T-helper 2 cell (primary cell): ENCODE results near the gene WWC1.
A peak's percentile ranks its signal among the peaks of the same experiment; 100 is the strongest.

Experiments used
- DNase-seq, 5 experiments: peaks; one replicate each; pipeline versions ENCODE4 v3.0.0 to v3.0.0-alpha.2; 2012 to 2022

Gene WWC1

DNA sequence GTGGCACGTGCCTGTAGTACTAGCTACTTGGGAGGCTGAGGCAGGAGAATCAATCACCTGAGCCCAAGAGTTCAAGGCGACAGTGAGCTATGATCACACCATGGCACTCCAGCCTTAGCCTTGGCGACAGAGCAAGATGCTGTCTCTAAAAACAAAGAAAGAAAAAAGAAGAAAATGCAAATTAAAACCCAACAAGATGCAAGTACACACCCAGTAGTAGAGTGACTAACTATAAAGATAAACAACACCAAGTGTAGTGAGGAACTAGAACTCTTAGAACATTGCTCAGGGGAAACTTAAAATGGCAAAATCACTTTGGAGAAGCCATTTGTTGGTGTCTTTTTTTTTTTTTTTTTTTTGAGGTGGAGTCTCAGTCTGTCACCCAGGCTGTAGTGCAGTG, 160.1 kb downstream of the WWC1 start:
- no peak for DNase-seq

DNA sequence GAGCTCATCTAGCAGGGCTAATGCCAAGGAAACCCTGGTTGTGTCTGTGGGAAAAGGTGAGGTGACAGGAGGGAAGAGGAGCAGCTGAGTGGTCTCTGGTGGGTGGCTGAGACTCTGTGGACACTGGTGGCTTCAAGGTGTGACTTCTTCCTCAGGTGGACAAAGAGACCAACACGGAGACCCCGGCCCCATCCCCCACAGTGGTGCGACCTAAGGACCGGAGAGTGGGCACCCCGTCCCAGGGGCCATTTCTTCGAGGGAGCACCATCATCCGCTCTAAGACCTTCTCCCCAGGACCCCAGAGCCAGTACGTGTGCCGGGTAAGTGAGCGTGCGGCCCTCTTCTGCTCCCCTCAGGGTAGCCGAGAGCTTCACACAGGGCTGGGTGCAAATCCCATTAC, 163.8 kb downstream of the WWC1 start:
- no peak for DNase-seq

DNA sequence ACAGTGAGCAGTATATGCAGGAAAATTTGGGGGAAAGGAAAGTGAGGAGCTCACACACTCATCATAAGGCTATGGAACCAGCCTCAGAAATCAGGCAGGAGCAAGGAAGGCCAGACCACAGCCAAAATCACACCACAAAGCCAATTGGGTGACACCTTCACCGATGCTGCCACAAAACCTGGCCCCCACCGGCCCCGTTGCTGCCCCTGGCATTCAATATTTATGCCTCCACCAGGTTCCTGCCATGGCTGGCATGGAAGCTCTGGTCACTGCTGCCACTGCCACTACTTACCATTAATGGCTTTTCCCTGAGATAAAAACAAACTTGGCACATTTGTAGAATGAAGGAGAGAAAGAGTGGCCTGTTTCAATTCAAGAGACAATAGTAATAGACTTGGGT, 166.1 kb downstream of the WWC1 start:
- DNase-seq: no peak

DNA sequence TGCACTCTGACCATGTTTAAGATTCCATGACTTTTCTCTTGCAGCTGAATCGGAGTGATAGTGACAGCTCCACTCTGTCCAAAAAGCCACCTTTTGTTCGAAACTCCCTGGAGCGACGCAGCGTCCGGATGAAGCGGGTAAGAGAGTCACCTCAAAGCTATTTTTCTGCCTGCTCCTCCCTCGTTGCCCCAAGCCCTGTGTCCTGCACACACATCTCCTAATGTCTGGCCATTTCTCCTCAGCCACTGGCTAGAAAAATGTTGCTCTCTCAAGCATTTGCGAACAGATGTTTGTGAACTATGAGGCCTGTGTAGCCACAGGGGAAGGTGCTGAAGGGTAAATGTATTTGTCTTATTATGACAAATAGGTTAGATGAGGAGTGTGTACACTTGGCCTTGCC, 169.2 kb downstream of the WWC1 start:
- DNase-seq: no peak

DNA sequence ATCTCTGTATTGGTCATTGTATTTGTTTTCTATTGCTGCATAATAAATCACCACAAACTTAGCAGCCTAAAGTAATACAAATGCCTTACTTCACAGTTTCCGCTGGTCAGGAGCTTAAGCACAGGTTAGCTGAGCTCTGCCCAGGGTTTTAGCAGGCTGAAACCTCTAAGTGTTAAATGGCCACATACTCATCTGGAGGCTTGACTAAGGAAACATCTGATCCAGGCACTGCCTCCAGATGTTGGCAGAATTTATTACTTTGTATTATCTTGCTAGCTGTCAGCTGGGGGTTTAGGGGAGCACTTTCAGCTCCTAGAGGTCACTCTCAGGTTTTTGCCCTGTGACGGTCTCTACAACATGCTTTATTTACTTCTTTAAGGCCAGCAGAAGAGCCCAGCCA, 171.6 kb downstream of the WWC1 start:
- DNase-seq: no peak

DNA sequence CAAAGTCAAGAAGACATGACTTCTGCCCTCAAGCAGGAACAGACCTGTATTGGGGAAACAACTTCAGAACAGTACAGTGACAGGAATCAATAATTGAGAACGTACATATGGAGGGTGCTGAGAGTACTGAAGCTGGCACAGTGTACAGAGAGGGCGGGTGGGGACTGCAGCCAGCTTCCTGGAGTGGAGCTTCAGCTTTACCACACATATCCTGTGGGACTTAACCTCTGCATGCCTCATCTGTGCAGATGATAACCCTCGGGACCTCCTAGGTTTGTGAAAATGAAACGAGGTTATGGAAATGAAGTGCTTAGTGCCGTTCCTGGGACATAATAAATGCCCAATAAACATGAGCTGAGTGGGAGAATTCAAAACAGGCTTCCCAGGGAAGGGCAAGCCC, 172.8 kb downstream of the WWC1 start:
- no peak for DNase-seq

DNA sequence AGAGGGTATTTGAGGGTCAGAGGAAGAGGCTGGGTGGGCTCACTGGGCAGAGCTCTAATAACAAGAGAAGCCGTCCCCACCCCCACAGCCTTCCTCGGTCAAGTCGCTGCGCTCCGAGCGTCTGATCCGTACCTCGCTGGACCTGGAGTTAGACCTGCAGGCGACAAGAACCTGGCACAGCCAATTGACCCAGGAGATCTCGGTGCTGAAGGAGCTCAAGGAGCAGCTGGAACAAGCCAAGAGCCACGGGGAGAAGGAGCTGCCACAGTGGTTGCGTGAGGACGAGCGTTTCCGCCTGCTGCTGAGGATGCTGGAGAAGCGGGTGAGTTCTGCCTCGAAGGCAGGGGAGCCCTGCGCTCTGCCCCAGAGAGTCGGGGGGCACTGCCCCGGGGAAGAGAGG, 173.2 kb downstream of the WWC1 start:
- DNase-seq: no peak

DNA sequence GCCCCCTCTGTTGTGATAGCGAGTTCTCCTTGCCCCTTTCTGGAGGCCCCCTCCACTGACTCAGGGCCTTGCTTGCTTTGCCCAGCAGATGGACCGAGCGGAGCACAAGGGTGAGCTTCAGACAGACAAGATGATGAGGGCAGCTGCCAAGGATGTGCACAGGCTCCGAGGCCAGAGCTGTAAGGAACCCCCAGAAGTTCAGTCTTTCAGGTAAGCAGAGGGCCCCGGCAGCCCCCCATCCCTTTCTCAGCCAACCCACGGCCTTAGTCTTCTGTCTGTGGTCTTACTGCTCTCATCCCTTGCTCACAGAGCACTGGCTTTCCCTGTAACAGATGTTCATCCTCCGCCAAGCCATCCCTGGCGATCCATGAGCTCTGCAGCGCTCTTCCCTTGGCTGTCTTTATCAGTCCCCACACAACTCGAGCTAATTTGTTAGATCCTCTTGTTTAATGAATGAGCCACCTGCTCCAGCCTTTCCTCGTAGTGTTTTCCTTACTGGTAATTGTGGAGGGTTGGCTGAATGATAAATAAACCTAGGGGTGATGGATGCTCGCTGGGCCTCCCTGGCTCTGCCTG, 176.4 kb downstream of the WWC1 start:
- DNase-seq: no peak

DNA sequence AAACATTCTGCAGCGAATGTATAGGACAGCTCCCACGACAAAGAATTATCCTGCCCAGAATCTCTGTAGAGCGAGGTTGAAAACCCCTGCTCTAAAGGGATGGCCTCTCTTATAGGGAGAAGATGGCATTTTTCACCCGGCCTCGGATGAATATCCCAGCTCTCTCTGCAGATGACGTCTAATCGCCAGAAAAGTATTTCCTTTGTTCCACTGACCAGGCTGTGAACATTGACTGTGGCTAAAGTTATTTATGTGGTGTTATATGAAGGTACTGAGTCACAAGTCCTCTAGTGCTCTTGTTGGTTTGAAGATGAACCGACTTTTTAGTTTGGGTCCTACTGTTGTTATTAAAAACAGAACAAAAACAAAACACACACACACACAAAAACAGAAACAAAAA, 177.4 kb downstream of the WWC1 start:
- DNase-seq: no peak

DNA sequence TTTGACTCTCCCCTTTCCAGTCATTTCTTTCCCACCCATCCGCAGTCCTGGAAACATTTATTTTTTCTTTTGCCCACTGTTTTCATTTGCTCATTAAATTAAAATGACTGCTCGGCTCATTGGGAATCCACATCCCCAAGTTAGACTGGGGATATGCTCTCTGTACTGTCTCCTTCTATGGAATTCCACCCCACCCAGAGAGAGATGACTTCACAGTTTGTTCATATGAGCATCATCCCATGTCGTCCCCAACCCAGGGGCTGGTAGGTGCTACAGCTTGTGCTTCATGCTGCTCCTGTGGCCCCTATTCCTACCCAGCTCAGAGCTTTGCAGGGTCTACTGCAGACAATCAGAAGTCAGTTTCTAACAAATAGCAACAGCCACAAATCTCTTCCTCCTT, 178.4 kb downstream of the WWC1 start:
- no peak for DNase-seq

DNA sequence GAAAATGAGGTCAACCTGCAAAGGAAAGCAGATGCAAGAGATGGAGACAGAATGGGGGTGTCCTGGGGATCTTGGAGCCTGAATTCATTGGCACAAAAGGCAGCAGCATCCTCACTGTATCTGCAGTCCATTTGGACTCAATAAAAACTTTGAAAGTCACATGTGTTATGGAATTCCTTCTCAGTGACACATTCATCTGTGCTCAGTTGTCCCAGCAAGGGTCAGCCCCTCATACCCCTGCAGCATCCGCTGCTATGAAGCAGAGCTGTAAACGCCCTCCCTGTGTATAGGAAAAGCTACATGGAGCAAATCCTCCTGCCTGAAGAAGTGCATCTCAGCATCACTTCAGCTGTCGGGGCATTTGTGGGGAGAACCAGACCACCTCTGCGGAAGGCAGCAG, 180.3 kb downstream of the WWC1 start:
- no peak for DNase-seq

DNA sequence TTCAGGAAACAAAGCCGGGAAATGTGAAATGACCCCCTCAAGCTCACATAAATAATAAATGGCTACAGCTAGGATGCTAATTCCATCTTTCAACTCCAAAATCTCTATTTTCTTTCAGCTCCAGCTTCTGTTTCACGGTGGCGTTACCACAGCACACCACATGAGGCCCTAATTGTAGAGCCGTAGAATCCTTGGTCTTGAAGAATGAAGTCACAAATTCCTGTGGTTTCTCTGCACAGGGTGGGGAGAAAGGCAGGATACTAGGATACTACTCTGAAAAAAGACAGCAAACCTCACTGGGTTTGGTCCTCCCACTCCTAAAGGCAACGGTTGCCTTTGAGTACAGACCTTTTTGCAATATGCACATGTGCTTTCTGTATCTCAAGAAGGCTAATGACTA, 180.9 kb downstream of the WWC1 start:
- DNase-seq: no peak

DNA sequence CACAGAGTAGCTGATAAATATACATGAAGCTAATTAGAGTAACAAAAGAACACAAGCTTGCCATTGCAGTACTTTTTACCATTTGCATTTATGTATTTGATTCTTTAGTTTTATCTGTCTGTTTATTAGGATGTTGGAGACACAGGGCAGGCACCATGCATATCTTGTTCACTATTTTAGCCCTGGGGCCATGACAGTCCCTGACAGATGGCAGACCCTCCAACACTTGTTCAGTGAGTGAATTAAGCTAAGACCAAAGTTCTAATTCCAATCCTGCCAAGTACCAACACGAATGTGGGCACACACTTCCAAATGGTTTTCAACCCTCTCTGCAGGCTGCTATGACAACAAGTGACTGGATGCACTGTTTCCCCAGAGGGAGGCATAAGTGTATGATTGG, 182.9 kb downstream of the WWC1 start:
- no peak for DNase-seq

DNA sequence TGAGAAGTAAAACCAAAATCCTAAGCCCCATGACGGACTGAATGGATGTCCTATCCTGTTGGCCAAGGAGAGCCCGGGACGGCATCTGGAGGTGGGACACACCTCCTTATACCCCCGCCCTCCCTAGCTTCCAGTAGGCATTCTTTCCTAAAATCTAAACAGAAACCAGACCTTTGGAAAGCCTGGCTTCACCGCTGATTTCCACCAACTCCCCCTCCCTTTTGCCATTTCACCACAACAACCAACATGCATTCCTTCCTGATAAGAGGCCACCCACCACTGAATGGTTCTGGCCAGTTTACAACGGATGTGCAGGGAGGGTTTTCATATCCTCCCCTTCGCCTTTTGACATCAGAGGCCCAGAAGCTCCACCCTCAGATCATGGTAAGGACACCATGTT, 185.6 kb downstream of the WWC1 start:
- DNase-seq: no peak

DNA sequence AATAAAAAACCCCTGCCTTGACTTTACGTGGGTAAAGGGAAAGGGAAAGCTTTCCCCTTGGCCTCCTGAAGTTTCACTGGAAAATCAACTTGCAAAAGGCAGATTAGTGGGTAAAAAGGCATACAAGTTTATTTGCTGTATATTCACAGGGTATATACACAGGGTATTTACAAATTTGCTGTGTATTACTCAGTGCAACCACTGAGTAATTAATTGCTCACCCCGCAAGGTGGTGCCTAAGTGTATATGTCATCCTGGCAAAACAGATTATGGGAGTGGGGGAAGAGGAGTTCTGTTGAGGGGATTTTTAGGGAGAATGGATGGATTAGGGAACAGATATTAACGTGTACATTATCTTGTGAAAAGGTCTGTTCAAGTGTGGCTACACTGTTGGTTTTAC, 187.7 kb downstream of the WWC1 start:
- no peak for DNase-seq

DNA sequence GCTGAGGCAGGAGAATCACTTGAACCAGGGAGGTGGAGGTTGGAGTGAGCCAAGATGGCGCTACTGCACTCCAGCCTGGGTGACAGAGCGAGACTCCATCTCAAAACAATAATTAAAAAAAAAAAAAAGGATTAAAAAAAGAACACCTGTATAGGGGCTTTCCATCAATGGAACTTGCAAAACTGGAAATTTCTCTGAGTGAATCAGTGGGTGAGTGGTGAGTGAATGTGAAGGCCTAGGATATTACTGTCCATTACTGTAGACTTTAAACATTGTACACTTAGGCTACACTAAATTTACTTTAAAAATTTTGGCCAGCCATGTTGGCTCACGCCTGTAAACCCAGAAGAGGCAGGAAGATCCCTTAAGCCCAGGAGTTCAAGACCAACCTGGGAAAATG, 189.2 kb downstream of the WWC1 start:
- no peak for DNase-seq

DNA sequence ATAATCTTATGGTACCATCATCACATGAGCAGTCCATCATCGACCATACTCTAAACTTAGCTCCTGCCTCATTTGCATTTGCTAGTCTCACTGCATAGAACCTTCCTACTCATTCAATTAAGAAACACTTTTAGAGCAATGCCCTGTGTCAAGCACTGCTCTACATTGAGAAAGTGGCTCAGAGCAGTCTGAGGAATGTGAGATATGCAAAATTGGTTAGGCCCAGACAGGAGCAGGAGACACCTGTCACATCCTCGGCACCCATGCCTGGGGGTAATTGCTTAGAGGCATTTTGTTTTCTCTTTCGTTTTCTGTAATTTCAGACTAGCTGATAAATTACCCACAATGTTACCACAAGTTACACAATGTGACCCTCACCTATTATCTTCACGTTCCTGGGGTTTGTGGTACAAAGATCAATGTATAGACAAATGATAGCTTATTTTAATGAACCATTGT, 189.9 kb downstream of the WWC1 start:
- DNase-seq: peak in 1 of 5 experiments; percentile 56

DNA sequence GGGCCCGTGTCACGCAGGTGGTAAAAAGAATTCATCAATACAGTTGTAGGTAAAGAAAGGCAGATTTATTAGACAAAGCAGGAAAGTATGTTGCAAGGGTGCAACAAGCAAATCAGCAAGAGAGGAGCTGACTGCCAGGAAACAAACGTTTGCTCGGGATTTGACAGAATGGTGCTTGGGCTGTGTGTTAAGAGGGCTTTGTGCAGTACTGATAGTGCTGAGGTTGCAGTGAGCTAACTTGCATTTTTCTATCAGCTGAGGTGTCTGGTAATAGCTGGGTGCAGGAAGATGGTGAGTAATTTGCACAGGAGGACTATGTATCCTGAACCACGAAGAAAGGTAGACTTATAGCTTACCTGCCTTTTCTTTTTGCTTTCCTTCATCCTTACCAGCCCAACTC, 190.9 kb downstream of the WWC1 start:
- DNase-seq: no peak

DNA sequence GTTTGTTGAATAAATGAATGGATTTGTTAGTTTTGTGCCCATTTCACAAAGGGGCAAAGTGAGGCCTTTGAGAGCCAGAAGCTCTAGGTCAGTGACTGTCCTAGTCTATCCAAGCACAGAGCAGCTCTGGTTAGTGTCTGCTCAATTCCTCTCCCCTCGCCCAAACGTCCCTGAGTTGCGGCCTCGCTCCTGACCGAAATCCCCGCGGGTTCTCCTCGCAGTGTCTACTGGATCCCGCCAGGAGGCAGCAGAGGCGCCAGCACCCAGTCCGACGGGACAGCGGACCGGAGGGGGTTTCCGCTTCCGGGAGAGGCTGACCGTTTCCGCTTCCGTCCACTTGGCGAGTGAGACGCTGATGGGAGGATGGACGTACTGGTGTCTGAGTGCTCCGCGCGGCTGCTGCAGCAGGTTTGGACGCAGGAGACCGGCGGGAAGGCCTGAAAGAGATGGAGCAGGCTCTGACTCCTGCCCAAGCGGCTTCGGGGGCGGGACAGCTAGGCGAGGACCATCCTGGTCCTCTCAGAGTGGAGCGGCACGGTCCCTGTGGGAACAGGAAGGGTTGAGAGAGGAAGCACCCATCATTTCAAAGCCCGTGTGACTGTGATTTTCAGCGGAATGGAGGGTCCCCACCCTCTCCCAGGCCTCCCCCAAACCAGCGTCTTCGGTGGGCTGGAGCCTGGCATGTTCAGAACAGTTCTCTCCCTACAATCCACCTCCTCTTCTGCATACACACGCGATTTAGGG, 194.9 kb downstream of the WWC1 start, which contains the start of gene RARS1:
TSS of gene RARS1 (plus strand) at position 336 of the 744 bp plus-strand sequence. CDS start at position 364, 28 bp downstream.
- peak; percentile 67 to 93 (median 79) for DNase-seq

DNA sequence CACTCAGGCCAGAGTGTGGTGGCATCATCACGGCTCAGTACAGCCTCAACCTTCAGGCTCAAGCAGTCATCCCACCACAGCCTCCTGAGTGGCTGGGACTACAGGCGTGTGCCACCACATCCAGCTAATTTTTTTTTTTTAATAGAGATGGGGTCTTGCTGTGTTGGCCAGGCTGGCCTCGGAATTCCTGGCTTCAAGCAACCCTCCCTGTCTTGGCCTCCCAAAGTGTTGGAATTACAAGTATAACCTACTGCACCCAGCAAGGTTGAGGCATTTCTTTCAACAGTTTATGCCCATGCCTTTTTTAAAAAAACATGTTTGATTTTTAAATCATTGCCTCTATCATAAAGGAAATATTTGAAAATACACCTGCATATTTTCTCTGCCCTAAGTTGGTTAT, 197.6 kb downstream of the WWC1 start:
- DNase-seq: no peak

DNA sequence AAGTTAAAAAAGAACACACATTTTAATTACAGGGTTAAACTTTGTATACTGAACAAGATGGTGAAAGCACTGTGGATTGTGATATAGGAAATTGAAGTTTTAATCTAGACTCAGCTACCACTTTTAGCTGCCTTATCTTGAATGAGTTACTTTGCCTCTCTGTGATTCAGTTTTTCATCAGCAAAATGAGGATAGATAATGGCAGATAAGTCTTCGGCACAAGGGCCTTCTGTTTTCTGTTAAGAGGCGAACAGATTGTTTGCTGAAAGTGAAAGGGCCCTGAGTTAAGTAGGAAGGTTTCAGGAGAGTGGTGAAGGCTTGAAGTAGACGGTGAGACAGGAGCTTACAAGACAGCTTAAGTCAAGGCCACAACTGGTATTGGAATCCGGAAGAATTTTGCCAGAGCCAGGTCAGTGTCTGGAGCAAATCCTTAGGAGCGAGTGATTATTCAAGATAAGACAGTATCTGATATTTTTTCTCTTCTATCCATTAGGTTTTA, 202.7 kb downstream of the WWC1 start:
- DNase-seq: no peak

DNA sequence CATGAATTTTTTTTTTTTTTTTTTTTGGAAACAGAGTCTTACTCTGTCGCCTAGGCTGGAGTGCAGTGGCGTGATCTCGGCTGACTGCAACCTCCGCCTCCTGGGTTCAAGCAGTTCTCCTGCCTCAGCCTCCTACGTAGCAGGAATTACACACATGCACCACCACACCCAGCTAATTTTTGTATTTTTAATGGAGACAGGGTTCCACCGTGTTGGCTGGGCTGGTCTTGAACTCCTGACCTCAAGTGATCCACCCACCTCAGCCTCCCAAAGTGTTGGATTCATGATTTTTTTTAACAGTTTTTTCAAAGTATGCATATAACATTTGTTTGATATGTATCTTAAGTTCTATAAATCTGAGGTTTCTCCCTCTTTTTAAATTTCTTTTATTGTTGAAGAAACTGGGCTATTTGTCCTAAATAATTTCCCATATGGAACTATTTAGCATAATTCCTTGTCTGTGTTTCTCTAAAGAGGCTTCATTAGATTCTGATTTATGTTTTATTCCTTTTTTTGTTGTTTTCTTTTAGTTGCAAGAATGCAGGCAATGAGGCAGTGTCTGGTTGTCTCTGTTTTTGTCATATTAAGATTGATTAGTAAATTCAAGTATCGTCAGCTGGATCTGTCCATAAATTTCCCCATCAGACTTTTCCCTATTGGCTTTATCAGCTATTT, 211.3 kb downstream of the WWC1 start:
- no peak for DNase-seq

DNA sequence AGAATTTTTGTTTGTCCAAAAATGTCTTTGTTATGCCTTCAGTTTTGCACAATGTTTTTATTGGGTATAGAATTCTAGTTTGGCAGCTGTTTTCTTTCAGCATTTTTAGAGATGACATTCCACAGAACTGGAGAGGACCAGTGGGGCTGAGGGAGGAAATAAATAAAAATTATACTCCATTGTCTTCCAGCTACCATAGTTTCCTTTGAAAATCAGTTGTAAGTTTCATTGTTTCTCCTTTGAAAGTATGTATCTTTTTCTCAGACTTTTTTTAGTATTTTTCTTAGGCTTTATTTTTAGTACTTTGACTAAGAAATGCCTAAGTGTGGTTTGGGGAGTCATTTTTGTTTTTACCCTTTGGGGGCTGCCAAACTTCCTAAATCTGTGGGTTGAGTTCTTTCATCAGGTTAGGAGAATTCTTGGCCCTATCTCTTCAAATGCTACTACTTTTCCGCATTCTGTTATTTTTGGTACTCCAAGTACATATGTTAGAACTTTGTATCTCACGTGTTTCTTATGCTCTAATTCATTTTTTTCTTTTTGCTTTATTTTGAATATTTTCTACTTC, 222.5 kb downstream of the WWC1 start:
- no peak for DNase-seq
